HuH-7.5 (cell line): ENCODE data around the gene WWOX.

Experiments used
- DNase-seq: peaks from one replicate; pipeline ENCODE4 v3.0.0; 2011; ENCODE audit warnings: low spot score

Gene WWOX

DNA sequence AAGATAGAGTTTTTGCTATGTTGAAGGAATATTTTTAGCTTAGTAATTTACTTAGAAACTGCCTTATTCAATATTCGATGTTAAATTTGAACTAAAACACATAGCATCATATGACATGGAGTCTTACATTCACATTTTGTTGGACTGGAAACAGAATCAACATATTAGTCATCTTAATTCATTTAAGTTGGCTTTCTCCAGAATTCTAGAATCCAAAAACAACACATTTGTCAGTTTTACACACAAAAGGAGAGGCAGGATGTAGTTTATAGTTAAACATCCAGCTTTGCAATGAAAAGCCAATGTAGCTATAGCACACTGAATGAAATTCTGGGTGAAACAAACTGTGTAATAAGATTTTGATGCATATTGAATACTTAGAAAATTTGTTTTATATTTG is 43.3 kb downstream of the WWOX start:
- no peak for DNase-seq

- DNase-seq = no peak
These were observed 47.4 kb downstream of the WWOX start for GRCh38 chr16:78146807-78147206.

GRCh38 chr16:78147911-78148401 is 48.5 kb downstream of the WWOX start:
- DNase-seq = no peak

- no peak for DNase-seq
These were observed 50.8 kb downstream of the WWOX start for GRCh38 chr16:78150233-78150632.

DNA sequence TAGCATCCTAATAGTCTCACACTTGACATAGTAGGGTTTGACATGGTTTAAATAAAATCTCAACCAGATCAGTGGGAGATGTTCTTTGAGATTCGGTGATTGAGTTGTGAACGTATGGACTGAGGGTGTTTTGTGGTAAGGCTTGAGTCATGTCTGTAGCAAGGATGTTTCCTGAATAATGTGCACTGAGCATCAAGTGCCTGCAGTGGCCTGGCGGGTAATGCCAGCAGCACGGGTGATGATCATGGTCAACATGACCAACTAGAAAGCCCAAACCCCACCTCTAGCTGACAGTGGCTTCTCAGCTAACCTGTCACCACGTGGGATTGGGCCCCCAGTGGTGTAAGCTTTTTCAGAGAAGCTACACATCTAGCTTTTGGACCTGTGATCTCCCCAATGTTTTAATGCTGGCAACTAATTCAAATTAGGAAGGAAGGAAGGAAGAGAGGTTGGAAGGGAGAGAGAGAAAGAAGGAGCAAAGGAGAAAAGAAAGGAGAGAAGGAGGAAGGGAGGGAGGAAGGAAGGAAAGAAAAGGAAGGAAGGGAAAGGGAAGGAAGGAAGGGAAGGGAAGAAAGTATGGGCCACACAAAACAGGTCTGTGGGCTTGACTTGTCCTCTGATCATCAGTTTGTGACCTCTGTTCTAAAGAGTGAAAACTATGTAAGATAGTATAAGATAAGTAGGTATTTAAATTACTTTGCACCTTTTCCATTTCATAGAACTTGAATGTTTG is 55.4 kb downstream of the WWOX start:
- DNase-seq = no peak

DNA sequence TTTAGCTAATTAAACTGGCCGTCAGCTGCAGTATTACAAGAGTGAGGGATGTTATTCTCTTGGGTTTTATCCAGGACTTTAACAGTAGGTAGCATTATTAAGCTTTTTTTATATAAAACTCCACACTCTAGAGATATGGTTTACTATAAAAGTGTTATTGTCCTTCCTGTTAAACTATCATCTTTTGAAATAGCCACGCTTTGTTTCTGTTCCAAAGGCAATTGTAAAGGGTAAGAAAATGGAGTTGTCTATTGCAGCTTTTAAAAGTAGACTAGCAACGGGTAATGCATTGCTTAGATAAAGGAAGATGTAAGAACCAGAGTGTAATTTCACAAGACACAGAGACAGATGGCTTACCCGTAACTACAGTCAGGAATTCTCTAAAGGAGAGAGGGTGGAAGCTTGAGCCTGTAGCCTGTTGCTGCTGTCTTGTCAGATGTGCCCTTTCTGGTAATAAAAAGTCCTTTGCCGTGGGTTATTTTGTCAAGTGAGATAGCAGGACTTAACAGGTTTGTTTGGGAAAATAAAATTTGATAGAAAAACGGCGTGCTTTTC is 56.4 kb downstream of the WWOX start:
- DNase-seq = no peak

DNA sequence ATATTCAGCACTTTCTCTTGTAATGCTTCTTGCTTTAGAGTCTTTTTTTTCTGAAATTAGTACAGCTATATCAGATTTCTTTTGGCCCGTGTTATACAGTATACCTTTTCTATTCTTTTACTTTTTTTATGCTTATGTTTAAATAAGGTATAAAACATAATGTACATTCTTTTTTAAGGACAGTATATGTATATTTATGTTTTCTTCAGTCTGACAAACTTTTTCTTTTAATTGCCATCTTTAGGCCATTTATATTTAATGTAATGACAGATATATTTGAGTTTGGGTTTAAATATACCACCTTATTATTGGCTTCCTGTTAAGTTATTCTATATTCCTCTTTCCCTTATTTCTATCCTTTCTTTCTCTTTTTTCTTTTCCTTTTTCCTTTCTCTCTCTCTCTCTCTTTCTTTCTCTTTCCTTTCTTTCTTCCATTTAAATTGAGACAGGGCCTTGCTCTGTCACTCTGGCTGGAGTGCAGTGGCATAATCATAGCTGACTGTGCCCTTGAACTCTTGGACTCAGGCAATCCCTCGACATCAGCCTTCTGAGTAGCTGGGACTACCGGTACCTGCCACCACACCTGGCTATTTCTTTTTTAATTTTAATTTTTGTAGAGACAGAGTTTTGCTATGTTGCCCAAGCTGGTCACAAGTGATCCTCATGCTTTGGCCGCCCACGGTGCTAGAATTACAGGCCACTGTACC is 61.7 kb downstream of the WWOX start:
- DNase-seq = no peak

DNA sequence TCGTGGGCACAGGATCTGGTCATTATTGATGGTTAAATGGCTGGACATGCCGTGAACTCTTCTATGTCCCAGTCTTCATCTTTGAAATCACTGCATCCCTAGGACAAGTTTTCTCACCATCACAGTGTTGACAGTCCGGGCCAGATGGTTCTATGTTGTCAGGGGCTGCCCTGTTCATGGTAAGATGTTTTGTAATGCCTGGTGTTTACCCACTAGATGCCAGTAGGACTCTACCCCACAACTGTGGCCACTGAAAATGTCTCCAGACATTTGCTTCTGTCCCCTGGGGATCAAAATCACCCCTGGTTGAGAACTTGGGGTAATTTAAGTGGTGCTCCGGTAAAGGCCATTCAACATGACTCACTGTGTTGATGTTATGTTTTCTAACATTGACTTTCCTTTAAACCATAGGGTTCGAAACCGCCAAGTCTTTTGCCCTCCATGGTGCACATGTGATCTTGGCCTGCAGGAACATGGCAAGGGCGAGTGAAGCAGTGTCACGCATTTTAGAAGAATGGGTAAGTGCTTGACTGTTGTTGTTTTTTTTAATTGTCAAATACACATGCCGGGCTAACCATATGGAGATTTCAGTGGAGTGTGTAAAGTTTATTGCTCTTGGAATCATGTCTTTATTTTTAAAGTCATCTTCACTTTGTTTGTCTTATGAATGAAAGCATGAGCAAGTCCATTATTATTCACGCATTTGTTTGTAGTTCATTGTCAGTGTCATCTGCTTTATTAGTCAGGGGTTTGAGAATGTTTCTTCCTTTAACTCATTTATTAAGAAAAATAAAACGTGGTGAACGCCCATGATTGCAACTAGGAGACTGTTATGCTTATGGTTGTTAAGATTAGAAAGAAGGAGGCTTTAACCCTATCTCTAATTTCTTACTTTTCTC is 64.6 kb downstream of the WWOX start:
- DNase-seq = no peak

DNA sequence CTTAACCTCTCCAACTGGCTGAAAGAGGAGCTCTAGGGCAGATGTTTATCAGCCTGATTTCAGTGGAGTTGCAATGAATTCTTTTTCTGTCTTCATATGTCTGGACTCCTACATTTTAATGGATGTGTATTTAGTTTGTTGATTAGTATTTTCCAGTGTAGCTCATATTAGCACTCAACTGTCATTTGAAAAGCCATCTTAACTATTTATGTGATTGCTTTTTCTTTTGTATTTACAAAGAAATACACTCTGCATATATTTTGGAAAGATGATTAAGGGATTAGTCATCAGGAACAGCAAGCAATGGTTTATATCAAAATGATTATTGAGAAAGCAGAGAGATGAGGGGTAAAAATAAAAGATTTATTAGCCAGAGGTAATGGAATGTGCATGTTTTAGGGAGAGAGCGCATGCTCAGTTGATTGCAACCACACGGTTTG is 71.1 kb downstream of the WWOX start:
- DNase-seq = no peak

- DNase-seq = no peak
These were observed 75.8 kb downstream of the WWOX start for GRCh38 chr16:78175287-78175686.

- no peak for DNase-seq
These were observed 77.0 kb downstream of the WWOX start for GRCh38 chr16:78176435-78176834.

DNA sequence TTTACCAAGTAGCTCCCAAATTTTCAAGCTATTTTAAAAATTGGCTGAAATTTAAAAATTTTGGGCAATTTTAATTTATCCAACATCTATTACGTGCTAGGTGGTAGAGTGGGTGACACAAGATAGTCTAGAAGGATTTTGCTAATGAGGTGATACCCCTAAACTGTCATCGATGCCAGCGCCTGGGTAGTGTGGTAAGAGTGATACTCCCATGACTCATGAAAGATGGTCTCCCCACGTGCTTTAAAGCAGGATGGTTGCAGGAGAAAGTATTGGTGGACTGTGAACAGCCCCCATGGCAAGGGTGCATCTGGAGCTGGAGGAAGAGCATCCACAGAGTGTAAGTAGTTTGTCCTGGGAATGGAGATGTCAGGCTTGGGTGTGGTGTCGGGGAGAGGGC is 77.8 kb downstream of the WWOX start:
- no peak for DNase-seq

DNA sequence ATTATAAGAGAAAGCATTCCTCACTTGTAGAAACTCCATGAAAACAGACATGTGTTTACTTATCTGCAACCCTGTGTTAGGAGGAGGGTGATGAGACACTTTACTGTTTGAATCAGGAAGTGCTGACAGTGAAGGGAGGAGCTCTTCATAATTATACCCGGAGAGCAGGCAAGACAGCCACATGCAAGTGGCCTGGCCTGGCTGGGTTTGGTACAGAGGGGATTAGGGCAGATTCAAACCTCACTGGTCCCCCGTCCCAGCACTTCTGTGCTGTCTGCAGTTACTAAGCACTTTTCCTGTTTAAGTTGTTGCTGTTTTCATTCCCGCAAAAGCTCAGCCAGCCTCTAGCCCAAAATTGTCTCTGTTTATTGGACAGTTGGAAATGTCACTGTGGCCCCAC is 78.5 kb downstream of the WWOX start:
- no peak for DNase-seq

DNA sequence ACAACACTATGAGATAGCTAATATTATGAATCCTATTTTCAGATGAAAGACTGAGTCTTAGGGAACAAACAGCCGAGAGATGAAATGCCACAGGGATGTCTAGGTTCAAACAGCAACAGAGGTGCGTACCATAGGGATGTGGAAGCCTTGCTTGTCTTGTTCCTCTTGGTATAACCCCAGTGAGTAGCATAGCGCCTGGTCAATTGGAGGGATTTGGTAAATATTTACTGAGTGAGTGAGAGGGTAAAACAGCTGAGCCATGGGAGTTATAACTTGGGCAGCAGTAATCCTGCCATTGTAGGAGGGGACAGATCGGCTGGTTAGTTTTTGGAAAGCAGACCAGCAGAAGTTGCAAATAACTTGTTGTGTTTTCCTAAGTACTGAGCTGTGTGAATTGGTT is 80.2 kb downstream of the WWOX start:
- no peak for DNase-seq

- no peak for DNase-seq
These were observed 80.9 kb downstream of the WWOX start for GRCh38 chr16:78180349-78180748.

- DNase-seq = no peak
These were observed 84.2 kb downstream of the WWOX start for GRCh38 chr16:78183437-78184237.

DNA sequence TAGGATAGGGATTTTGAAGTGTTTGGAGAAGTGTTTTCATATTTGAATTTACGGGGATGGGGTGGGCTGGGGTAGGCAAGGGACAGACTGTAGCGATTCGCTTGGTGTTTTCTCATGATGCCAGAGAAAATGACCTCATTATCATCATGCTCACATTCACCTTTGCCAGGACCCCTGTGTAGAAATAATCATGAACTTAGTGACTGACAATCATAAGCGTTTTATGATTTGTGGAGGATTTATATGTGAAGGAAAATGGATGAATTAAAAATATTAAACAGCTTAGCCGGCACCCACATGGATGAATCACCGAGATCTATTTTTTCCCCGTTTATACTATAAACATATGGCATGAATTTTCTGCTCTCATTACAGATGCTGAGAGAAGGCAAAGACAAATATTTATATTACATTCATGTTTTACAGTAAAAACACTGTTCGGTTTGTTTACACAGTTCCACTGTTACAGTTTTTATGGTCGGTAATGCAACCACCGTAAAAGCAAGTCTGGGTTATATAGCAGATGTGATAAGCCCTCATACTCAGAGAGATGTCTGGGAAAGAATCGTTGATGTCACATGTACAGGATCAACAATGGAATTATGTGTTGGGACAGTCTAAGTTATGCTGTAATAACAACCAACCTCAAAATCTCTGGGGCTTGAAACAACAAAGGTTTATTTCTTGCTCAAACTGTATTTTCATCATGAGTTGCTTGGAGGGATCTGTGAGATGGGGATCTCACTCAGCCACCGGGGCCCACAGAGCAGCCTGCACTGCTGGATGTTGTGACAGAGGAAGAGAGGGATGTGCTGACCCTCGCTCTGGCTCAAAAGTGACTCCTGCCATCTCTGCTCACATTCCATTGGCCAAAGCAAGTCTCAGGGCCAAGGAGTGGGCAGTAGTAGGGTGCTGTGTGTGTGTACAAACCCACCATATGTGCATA is 85.1 kb downstream of the WWOX start:
- peak; percentile 22 for DNase-seq

DNA sequence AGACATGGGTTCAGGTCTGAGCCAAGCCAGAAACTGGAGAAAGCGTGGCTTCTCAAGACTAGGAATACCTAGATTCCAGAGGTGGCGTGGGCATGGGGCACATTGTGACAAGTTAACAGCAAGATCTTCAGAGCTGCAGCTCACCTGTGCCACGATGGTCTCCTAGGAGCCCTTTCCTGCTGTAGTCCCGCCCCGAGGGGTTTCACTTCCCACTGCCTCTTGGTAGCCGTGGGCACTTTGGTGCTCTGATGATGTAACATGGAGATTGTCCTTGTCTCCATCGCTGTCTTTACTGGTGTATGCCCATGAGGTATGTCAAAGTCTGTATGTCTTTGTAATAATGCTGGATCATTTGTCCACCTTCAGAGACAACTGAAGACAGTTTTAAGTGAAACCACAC is 89.7 kb downstream of the WWOX start:
- no peak for DNase-seq

- no peak for DNase-seq
These were observed 93.5 kb downstream of the WWOX start for GRCh38 chr16:78192734-78193488.

- DNase-seq = no peak
These were observed 95.5 kb downstream of the WWOX start for GRCh38 chr16:78194948-78195347.
